ENCODE results near the gene EFNB1. TPM values are rescaled to one million over a fixed set of nuclear protein-coding genes. Genes with fewer than 3 reads are reported as not detected.

The EFNB1 gene
- total and polyA plus RNA-seq, 9 donors: 37.4 to 68.3 (median 57.8) TPM

DNA sequence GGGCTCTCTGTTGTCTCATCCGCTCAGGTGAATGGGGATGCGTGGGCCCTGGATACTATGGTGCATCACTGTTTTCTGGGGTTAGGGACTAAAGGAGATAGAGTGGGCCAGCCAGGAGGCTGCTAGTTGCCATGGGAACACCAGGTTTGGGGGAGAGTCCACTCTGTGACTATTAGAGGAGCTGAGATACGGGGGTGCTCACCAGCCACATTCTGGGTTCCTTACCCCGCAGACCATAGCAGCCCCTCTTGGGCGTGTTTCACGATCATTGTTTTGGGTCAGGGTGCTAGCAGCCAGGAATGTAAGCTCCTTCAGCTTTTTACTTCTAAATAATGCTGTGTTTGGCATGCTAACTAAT is 4.6 kb downstream of the EFNB1 start:
- no peak for DNase-seq
- WGBS (ENCODE audit: insufficient coverage): 65% methylated on average over 5 of the region's 6 CpGs
- Histone ChIP-seq H3K27me3 (ENCODE audit: control insufficient read depth, insufficient read depth, low read length) (peaks cover 27% of the 10 kb centered on the region), H3K36me3 (ENCODE audit: control insufficient read depth, insufficient read depth, low read length) (peaks cover 3% of the 10 kb centered on the region), H3K9me3 (replicated peaks; ENCODE audit: control insufficient read depth, low read depth, low read length) (no peaks in the 10 kb centered on the region), H3K4me1 (ENCODE audit: control insufficient read depth, insufficient read depth, low read length) (peaks cover 32% of the 10 kb centered on the region), H3K4me3 (ENCODE audit: low read length) (no peak overlapping the region), H3K27ac (ENCODE audit: low read length) (no peak overlapping the region)

- Histone ChIP-seq H3K9me3 (replicated peaks; ENCODE audit: control insufficient read depth, low read depth, low read length) (no peaks in the 10 kb centered on the region), H3K27me3 (ENCODE audit: control insufficient read depth, insufficient read depth, low read length) (peaks cover 26% of the 10 kb centered on the region), H3K4me1 (ENCODE audit: control insufficient read depth, insufficient read depth, low read length) (peaks cover 31% of the 10 kb centered on the region), H3K27ac (ENCODE audit: low read length) (no peak overlapping the region), H3K36me3 (ENCODE audit: control insufficient read depth, insufficient read depth, low read length) (peaks cover 3% of the 10 kb centered on the region), H3K4me3 (ENCODE audit: low read length) (no peak overlapping the region)
- no peak for DNase-seq
- WGBS (ENCODE audit: insufficient coverage): 67% methylated on average over 1 of the region's 4 CpGs
Measured at GRCh38 chrX:68833855-68834331, 5.1 kb downstream of the EFNB1 start.

DNA sequence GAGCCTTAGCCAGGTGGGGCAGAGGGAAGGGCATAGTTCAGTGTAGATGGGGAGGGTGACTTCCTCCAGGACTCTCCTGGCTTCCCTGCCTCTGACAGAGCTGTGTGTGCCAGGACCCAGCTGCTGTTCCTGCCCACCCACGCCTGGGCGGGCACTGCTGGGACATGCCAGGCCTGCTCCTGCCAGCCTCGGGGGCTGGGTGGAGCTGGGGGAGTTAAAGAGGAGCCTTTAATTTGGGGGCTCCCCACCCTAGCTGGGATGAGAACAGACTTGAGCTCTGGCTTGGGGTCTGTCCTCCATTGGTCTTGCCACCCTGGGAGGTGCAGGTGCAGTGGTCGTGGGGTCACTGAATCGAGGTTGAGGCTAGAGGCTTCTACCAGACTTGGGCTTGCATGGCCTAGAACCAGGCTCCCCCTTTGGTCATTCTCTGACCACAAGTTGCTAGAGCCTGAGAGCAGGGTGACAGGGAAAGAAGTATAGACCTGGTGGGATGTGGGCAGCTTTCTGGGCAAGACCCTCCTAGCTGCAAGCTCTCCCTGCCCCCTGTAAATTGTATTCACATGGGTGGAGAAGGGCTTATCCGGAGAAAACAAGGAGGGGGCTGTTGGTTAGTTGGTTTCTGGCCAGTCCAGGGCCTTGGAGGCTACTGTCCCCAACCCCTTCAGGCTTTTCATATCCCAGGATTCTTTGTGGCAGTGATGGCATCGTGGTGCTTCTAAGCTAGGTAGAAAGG is 5.7 kb downstream of the EFNB1 start:
- 78% methylated on average over 5 of the region's 7 CpGs for WGBS (ENCODE audit: insufficient coverage)
- Histone ChIP-seq H3K36me3 (ENCODE audit: control insufficient read depth, insufficient read depth, low read length) (peaks cover 3% of the 10 kb centered on the region), H3K4me3 (ENCODE audit: low read length) (no peak overlapping the region), H3K4me1 (ENCODE audit: control insufficient read depth, insufficient read depth, low read length) (peaks cover 31% of the 10 kb centered on the region), H3K9me3 (replicated peaks; ENCODE audit: control insufficient read depth, low read depth, low read length) (no peaks in the 10 kb centered on the region), H3K27me3 (ENCODE audit: control insufficient read depth, insufficient read depth, low read length) (peaks cover 31% of the 10 kb centered on the region), H3K27ac (ENCODE audit: low read length) (no peak overlapping the region)
- DNase-seq: no peak

GRCh38 chrX:68835104-68835442 is 6.3 kb downstream of the EFNB1 start:
- Histone ChIP-seq H3K4me1 (ENCODE audit: control insufficient read depth, insufficient read depth, low read length) (peaks cover 31% of the 10 kb centered on the region), H3K27ac (ENCODE audit: low read length) (no peak overlapping the region), H3K4me3 (ENCODE audit: low read length) (no peak overlapping the region), H3K27me3 (ENCODE audit: control insufficient read depth, insufficient read depth, low read length) (peaks cover 31% of the 10 kb centered on the region), H3K9me3 (replicated peaks; ENCODE audit: control insufficient read depth, low read depth, low read length) (no peaks in the 10 kb centered on the region), H3K36me3 (ENCODE audit: control insufficient read depth, insufficient read depth, low read length) (peaks cover 5% of the 10 kb centered on the region)
- DNase-seq: no peak
- WGBS (ENCODE audit: insufficient coverage): no CpG with 5 or more reads among the region's 3 CpGs

- Histone ChIP-seq H3K4me1 (ENCODE audit: control insufficient read depth, insufficient read depth, low read length) (peaks cover 31% of the 10 kb centered on the region), H3K9me3 (replicated peaks; ENCODE audit: control insufficient read depth, low read depth, low read length) (no peaks in the 10 kb centered on the region), H3K27me3 (ENCODE audit: control insufficient read depth, insufficient read depth, low read length) (peaks cover 34% of the 10 kb centered on the region), H3K27ac (ENCODE audit: low read length) (no peak overlapping the region), H3K4me3 (ENCODE audit: low read length) (no peak overlapping the region), H3K36me3 (ENCODE audit: control insufficient read depth, insufficient read depth, low read length) (peaks cover 9% of the 10 kb centered on the region)
- no peak for DNase-seq
- 80% methylated on average over 1 of the region's 5 CpGs for WGBS (ENCODE audit: insufficient coverage)
Measured at GRCh38 chrX:68835468-68835867, 6.6 kb downstream of the EFNB1 start.

- peaks cover 20% of the 10 kb centered on the region for H3K4me1 ChIP-seq (ENCODE audit: control insufficient read depth, insufficient read depth, low read length)
- WGBS (ENCODE audit: insufficient coverage): no CpG with 5 or more reads among the region's 3 CpGs
- H3K4me3 ChIP-seq (ENCODE audit: low read length): no peak overlapping the region
- no peaks in the 10 kb centered on the region for H3K9me3 ChIP-seq (replicated peaks; ENCODE audit: control insufficient read depth, low read depth, low read length)
- peaks cover 37% of the 10 kb centered on the region for H3K27me3 ChIP-seq (ENCODE audit: control insufficient read depth, insufficient read depth, low read length)
- no peak overlapping the region for H3K27ac ChIP-seq (ENCODE audit: low read length)
- no peak for DNase-seq
- peaks cover 19% of the 10 kb centered on the region for H3K36me3 ChIP-seq (ENCODE audit: control insufficient read depth, insufficient read depth, low read length)
Measured at GRCh38 chrX:68837119-68837518, 8.3 kb downstream of the EFNB1 start.

- WGBS (ENCODE audit: insufficient coverage): 75% methylated on average over 4 of the region's 8 CpGs
- Histone ChIP-seq H3K9me3 (replicated peaks; ENCODE audit: control insufficient read depth, low read depth, low read length) (no peaks in the 10 kb centered on the region), H3K4me1 (ENCODE audit: control insufficient read depth, insufficient read depth, low read length) (peaks cover 11% of the 10 kb centered on the region), H3K4me3 (ENCODE audit: low read length) (no peak overlapping the region), H3K27me3 (ENCODE audit: control insufficient read depth, insufficient read depth, low read length) (peaks cover 46% of the 10 kb centered on the region), H3K36me3 (ENCODE audit: control insufficient read depth, insufficient read depth, low read length) (peaks cover 22% of the 10 kb centered on the region), H3K27ac (ENCODE audit: low read length) (no peak overlapping the region)
- no peak for DNase-seq
Measured at GRCh38 chrX:68838571-68838910, 9.7 kb downstream of the EFNB1 start.

DNA sequence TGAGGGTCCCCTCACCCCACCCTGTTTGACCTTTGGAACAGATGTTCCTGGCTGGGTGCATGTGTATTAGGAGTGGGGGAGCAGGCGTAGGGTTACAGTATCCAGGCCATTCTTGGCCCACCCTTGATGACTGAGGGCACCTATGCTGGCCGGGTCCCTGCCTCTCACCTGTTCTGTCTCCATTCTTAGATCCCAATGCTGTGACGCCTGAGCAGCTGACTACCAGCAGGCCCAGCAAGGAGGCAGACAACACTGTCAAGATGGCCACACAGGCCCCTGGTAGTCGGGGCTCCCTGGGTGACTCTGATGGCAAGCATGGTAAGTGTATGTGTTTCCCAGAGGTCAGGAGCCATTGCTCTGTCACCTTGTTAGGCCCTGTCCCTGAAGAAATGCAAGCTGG is 10.9 kb downstream of the EFNB1 start:
- H3K9me3 ChIP-seq (replicated peaks; ENCODE audit: control insufficient read depth, low read depth, low read length): no peaks in the 10 kb centered on the region
- no peak overlapping the region for H3K4me3 ChIP-seq (ENCODE audit: low read length)
- no peak for DNase-seq
- H3K27me3 ChIP-seq (ENCODE audit: control insufficient read depth, insufficient read depth, low read length): peaks cover 42% of the 10 kb centered on the region
- peaks cover 30% of the 10 kb centered on the region for H3K36me3 ChIP-seq (ENCODE audit: control insufficient read depth, insufficient read depth, low read length)
- WGBS (ENCODE audit: insufficient coverage): 60% methylated on average over 2 of the region's 4 CpGs
- H3K27ac ChIP-seq (ENCODE audit: low read length): no peak overlapping the region
- peaks cover 8% of the 10 kb centered on the region for H3K4me1 ChIP-seq (ENCODE audit: control insufficient read depth, insufficient read depth, low read length)

GRCh38 chrX:68840256-68840655 is 11.4 kb downstream of the EFNB1 start:
- H3K36me3 ChIP-seq (ENCODE audit: control insufficient read depth, insufficient read depth, low read length): peaks cover 30% of the 10 kb centered on the region
- no peak overlapping the region for H3K27ac ChIP-seq (ENCODE audit: low read length)
- no peaks in the 10 kb centered on the region for H3K9me3 ChIP-seq (replicated peaks; ENCODE audit: control insufficient read depth, low read depth, low read length)
- peaks cover 42% of the 10 kb centered on the region for H3K27me3 ChIP-seq (ENCODE audit: control insufficient read depth, insufficient read depth, low read length)
- no peak for DNase-seq
- H3K4me3 ChIP-seq (ENCODE audit: low read length): no peak overlapping the region
- WGBS (ENCODE audit: insufficient coverage): 91% methylated on average over 18 of the region's 22 CpGs
- H3K4me1 ChIP-seq (ENCODE audit: control insufficient read depth, insufficient read depth, low read length): peaks cover 8% of the 10 kb centered on the region

DNA sequence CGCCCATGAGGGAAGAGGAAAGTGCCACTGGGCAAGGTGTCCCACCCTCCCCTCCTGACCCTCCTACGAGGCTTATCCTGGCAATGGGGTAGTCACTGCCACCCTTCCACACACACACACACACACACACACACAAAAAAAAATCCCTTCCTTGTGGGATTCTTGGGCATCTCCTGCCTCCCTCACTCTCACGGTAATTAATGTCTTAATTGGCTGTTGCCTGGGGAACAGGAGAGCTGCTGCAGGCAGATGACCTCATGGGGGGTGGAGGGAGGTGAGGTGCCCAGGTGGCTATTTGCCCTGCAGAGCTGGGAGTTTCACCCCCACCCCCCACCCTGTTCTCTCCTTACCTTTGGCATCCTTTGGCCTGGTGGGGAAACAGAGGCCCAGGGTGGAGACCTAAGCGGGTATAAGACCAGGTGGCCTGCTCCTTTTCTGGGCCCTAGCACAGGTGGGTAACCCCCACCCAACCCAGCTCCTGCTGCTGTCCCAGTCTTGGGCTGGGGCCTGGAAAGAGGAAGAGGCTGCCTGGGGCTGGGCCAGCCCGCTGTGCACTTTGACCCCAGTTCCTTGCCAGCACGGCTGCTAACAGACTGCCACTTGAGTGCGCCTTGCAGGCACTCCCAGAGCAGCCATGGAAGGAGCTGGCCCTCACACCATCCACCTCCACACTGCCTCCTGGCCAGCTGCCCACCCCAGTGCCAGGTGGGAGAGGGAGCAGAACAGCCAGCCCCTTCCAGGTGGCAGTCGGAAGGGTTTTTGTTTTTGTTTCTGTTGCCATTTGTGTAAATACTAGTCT is 12.6 kb downstream of the EFNB1 start:
- WGBS (ENCODE audit: insufficient coverage): 53% methylated on average over 3 of the region's 8 CpGs
- Histone ChIP-seq H3K4me1 (ENCODE audit: control insufficient read depth, insufficient read depth, low read length) (peaks cover 8% of the 10 kb centered on the region), H3K4me3 (ENCODE audit: low read length) (no peak overlapping the region), H3K9me3 (replicated peaks; ENCODE audit: control insufficient read depth, low read depth, low read length) (no peaks in the 10 kb centered on the region), H3K27ac (ENCODE audit: low read length) (no peak overlapping the region), H3K27me3 (ENCODE audit: control insufficient read depth, insufficient read depth, low read length) (peaks cover 45% of the 10 kb centered on the region), H3K36me3 (ENCODE audit: control insufficient read depth, insufficient read depth, low read length) (peaks cover 35% of the 10 kb centered on the region)
- no peak for DNase-seq
